NB4 (cell line): ENCODE data around the gene CLVS2.

Source experiments
- DNase-seq: peaks from one replicate; pipeline ENCODE4 v3.0.0; 2010; ENCODE audit warnings: low read depth
- H3K4me3 ChIP-seq: one replicate; pipeline ENCODE4 v1.5.1; 2011; ENCODE audit warnings: mild to moderate bottlenecking, low read depth, low read length, moderate library complexity
- MYC ChIP-seq: IDR thresholded peaks from 2 replicates; pipeline ENCODE4 v1.6.1; 2011; ENCODE audit warnings: low read depth, low read length
- POLR2A ChIP-seq: IDR thresholded peaks from 2 replicates; pipeline ENCODE4 v1.6.1; 2011; ENCODE audit warnings: mild to moderate bottlenecking; ENCODE audit not compliant: insufficient read length; ENCODE audit errors: extremely low read depth
- TF ChIP-seq, protein P1 (sequence below): IDR thresholded peaks from one replicate; pipeline ENCODE4 v1.5.1; 2012; ENCODE audit warnings: low read depth, low read length
- TF ChIP-seq, protein P2 (sequence below): IDR thresholded peaks from 2 replicates; pipeline ENCODE4 v1.6.1; 2011; ENCODE audit warnings: low read depth, low read length

CLVS2 gene

DNA sequence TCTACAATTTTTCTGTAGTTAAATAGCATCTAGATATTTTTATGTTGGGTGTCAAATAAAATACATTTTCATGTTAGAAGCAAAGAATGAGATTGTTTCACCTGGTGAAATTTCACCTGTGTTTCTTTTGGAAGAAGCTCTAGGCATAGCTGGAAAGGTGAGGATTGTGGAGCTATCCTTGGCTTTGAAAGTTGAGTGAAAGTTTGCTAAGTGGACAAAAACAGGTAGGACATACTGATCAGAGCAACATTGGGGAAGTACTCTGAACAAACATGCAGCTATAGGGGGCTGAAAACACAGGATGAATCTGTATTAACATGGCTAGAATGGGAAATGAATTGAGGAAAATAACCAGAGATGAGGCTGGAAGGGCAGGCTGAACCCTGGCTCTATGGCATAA, 18.8 kb downstream of the CLVS2 start:
- DNase-seq = no peak
- no peak overlapping the region for H3K4me3 ChIP-seq
- TF ChIP-seq, protein P1, sequence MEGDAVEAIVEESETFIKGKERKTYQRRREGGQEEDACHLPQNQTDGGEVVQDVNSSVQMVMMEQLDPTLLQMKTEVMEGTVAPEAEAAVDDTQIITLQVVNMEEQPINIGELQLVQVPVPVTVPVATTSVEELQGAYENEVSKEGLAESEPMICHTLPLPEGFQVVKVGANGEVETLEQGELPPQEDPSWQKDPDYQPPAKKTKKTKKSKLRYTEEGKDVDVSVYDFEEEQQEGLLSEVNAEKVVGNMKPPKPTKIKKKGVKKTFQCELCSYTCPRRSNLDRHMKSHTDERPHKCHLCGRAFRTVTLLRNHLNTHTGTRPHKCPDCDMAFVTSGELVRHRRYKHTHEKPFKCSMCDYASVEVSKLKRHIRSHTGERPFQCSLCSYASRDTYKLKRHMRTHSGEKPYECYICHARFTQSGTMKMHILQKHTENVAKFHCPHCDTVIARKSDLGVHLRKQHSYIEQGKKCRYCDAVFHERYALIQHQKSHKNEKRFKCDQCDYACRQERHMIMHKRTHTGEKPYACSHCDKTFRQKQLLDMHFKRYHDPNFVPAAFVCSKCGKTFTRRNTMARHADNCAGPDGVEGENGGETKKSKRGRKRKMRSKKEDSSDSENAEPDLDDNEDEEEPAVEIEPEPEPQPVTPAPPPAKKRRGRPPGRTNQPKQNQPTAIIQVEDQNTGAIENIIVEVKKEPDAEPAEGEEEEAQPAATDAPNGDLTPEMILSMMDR = no peak
- TF ChIP-seq POLR2A (no peak), MYC (no peak)
- TF ChIP-seq, protein P2, sequence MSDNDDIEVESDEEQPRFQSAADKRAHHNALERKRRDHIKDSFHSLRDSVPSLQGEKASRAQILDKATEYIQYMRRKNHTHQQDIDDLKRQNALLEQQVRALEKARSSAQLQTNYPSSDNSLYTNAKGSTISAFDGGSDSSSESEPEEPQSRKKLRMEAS = no peak

DNA sequence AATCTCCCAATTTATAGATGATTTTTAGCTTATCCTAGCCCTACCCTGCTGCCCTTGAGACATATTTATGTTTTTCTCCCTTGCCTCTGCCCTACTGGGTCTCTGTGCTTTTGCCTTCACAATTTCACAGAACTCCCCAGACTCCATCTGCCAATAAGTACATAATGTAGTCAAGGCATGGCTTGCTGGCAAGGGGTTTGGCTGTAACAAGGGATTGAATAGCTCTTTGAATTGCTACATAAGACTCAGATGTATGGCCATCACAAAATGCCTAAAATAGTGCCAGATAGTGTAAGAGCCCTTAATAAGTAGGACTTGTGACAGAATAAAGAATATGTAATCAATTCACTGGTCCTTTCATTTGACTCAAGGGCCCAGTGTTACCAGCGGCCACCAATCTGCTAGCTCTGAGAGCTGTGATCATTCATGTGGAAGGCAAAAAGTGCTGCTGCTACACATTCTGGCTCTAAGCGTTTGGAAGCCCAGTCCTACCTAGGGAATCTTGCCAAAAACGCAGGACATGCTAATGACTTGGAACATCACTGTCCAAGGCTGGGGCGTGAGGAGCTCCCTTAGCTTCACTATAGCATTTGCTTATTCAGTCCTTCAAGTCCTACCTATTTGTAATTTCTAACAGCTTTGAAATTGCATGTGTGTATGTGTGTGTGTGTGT, 20.5 kb downstream of the CLVS2 start:
- no peak for DNase-seq
- TF ChIP-seq, protein P2 = no peak
- no peak for TF ChIP-seq MYC
- TF ChIP-seq, protein P1 = no peak
- no peak for TF ChIP-seq POLR2A
- no peak overlapping the region for H3K4me3 ChIP-seq

DNA sequence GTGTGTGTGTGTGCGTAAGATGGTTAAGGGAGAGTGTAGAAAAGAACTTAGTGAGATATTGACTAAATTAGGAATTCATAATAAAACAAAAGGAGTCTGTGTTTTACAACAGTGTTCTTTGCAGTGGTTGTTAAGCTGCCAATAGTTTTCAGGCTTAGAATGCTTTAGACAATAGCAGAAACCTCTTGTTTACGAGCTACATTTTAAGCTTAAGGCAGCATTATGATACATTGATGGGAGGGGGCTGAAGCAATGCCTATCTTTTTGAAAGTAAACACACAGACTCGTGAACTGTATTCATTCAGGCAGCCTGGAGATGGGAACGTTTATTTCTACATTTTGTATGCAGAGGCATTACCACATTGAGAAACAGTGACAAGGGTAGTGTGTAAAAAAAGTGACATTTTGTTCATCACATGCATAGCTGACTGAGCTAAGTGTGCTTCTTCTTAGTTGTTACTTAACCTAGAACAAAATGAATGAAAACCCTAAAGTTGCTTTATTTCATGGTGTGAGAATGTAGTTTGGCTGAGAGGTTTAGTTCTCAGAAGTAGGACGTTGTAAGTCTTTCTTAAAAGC, 21.2 kb downstream of the CLVS2 start:
- no peak overlapping the region for H3K4me3 ChIP-seq
- DNase-seq = no peak
- TF ChIP-seq POLR2A = no peak
- TF ChIP-seq MYC = no peak
- TF ChIP-seq, protein P2 = no peak
- TF ChIP-seq, protein P1 = no peak

DNA sequence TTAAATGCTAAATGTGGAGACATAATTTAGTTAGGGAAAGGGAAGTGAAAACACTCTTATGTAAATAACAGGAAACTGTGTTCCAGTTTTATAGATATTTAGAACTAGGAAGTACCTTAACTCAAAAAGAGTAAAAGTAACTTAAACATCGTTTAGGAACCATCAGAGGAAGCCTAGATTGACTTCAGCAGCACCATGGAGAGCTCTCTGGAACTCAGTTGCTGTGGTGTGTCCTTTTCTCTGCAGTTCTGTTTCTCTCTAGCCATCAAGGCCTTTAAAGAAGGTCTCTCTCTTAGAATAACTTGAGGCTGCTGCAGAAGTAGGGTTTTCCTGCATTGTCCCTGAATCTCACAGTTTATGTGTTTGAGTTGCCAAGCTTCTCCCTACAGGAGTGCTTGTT, 26.9 kb downstream of the CLVS2 start:
- H3K4me3 ChIP-seq = no peak overlapping the region
- peak; percentile 19 for DNase-seq
- TF ChIP-seq POLR2A (no peak), MYC (no peak)
- TF ChIP-seq, protein P2 = no peak
- TF ChIP-seq, protein P1 = no peak

DNA sequence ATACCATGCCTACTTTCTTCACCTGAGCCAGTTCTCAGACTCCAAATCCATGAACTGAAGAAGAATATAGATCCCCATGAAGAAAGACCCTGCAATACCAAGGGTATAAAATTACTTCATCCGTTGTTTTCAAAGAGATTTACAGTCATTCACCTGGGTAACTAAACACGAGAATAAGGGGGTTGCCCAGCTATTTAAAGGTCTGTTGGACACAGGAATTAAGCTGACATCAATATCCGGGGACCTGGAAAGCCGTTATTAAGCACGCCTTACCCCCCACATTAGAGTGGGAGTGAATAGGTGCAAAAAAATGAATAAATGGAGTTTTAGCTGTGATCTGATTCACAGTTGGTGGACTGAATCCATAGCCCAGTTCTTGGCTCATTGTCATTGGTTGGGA, 28.9 kb downstream of the CLVS2 start:
- no peak overlapping the region for H3K4me3 ChIP-seq
- no peak for DNase-seq
- TF ChIP-seq, protein P1 = no peak
- no peak for TF ChIP-seq POLR2A

DNA sequence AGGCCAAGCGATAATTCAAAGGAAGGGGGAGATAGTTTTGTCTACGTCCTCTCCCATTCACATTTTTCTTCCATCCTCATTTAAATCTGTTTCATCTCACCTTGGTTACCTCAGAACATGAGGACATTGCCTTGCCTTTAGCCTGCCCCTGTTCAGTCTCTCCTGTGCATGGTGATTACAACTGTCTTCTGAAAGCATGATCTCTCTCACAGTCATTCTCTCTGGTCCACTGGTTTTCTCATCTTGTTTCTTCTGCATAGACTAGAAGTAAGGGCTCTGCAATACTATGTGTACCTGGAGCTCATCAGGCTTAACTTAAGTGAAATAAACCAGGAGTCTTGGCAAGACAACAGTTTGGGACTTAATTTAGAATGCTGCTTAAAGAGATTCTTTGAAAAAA, 31.4 kb downstream of the CLVS2 start:
- H3K4me3 ChIP-seq = no peak overlapping the region
- DNase-seq = no peak
- TF ChIP-seq, protein P1 = no peak
- TF ChIP-seq POLR2A = no peak
- TF ChIP-seq, protein P2 = no peak
- TF ChIP-seq MYC = no peak
